Endothelial cell of umbilical vein (primary cell): ENCODE measurements around the gene NLGN2. TPM values are rescaled to one million over a fixed set of nuclear protein-coding genes. Genes with fewer than 3 reads are reported as not detected.

Experiments used
- BruUV-seq: library from RNA; stranded (reverse); fragments of 400-500 nt; replicated peaks from 2 replicates; lab custom pipeline; 2021; lab: Mats Ljungman, UMichigan
- CTCF ChIA-PET: fragments of 300-600, 350-600 bp; sonication (Branson Sonifier 250); formaldehyde crosslinking; loops from one replicate; lab custom pipeline; 2021; ENCODE audit warnings: antibody characterized with exemption, inconsistent platforms; lab: Charles Lee
- POLR2A ChIA-PET: fragments of 300-600, 350-600 bp; sonication (Branson Sonifier 250); formaldehyde crosslinking; loops from one replicate; lab custom pipeline; 2021; ENCODE audit warnings: antibody characterized with exemption, inconsistent platforms; lab: Charles Lee
- DNase-seq: peaks from one replicate; pipeline ENCODE4 v3.0.0-alpha.2; 2011; ENCODE audit warnings: low read depth, low spot score
- FAIRE-seq: peaks from 2 replicates; lab custom pipeline; 2011; peaks lifted over from hg19 to GRCh38; lab: Jason Lieb, UNC
- H2AFZ ChIP-seq: 2 replicates; pipeline ENCODE4 v1.6.0; 2012; ENCODE audit warnings: low read depth, low read length, control low read depth, inconsistent platforms
- H3K27ac ChIP-seq: 2 replicates; pipeline ENCODE4 v1.5.1; 2011; ENCODE audit warnings: low read depth, mild to moderate bottlenecking, control low read depth, low read length, moderate library complexity; ENCODE audit not compliant: insufficient read depth
- H3K27me3 ChIP-seq, 2 experiments: 2 replicates each; pipeline versions ENCODE4 v1.6.0 to v1.6.1; 2011; ENCODE audit warnings: low read length in 2 of 2, mixed read lengths in 1 of 2; ENCODE audit not compliant: control insufficient read depth in 2 of 2, insufficient read depth in 2 of 2
- H3K36me3 ChIP-seq, 2 experiments: 2 replicates in 1 of 2; 3 replicates in 1 of 2; pipeline ENCODE4 v1.5.1; 2011; ENCODE audit warnings: low read length in 2 of 2, mild to moderate bottlenecking in 1 of 2, moderate library complexity in 1 of 2; ENCODE audit not compliant: control insufficient read depth in 2 of 2, insufficient read depth in 2 of 2; ENCODE audit errors: extremely low read depth in 1 of 2
- H3K4me1 ChIP-seq: 3 replicates; pipeline ENCODE4 v1.5.1; 2011; ENCODE audit warnings: mild to moderate bottlenecking, low read length; ENCODE audit not compliant: control insufficient read depth, insufficient read depth; ENCODE audit errors: extremely low read depth
- H3K4me2 ChIP-seq: 2 replicates; pipeline ENCODE4 v1.6.1; 2011; ENCODE audit warnings: low read length, control low read depth, mixed read lengths; ENCODE audit not compliant: insufficient read depth
- H3K4me3 ChIP-seq, 3 experiments: fragments of 200-600 bp in 1 of 3; sonication (generic), shearing (Covaris generic) in 1 of 3; replicated peaks in 1 of 3; 2 replicates each; pipeline ENCODE4 v1.5.1; 2011 to 2016; ENCODE audit warnings: control low read depth in 3 of 3, low read length in 3 of 3, mild to moderate bottlenecking in 2 of 3, inconsistent platforms in 1 of 3, low read depth in 1 of 3, moderate library complexity in 1 of 3; ENCODE audit not compliant: insufficient read depth in 1 of 3
- H3K79me2 ChIP-seq: 2 replicates; pipeline ENCODE4 v1.6.0; 2012; ENCODE audit warnings: low read length, inconsistent platforms; ENCODE audit not compliant: control insufficient read depth, insufficient read depth
- H3K9ac ChIP-seq: replicated peaks from 2 replicates; pipeline ENCODE3; 2011; ENCODE audit warnings: low read length, control low read depth; ENCODE audit not compliant: insufficient read depth; ENCODE audit errors: extremely low read depth
- H3K9me1 ChIP-seq: replicated peaks from 3 replicates; pipeline ENCODE4 v1.6.0; 2011; ENCODE audit warnings: mild to moderate bottlenecking, low read length; ENCODE audit not compliant: control insufficient read depth, insufficient read depth; ENCODE audit errors: extremely low read depth
- H3K9me3 ChIP-seq: replicated peaks from 2 replicates; pipeline ENCODE4 v1.5.1; 2012; ENCODE audit warnings: low read length, inconsistent platforms; ENCODE audit not compliant: control insufficient read depth, insufficient read depth
- H4K20me1 ChIP-seq: replicated peaks from 2 replicates; pipeline ENCODE3; 2011; ENCODE audit warnings: mild to moderate bottlenecking, low read length; ENCODE audit not compliant: control insufficient read depth, insufficient read depth; ENCODE audit errors: extremely low read depth
- EZH2 ChIP-seq: IDR thresholded peaks from 2 replicates; pipeline ENCODE4 v1.6.1; 2012; ENCODE audit warnings: borderline replicate concordance, low read depth, mild to moderate bottlenecking, moderate library complexity, low read length, inconsistent platforms; ENCODE audit not compliant: severe bottlenecking
- FOS ChIP-seq: IDR thresholded peaks from 2 replicates; pipeline ENCODE4 v1.6.1; 2011; ENCODE audit warnings: mild to moderate bottlenecking, low read length, moderate library complexity, borderline replicate concordance; ENCODE audit not compliant: insufficient read depth
- GATA2 ChIP-seq: IDR thresholded peaks from 2 replicates; pipeline ENCODE4 v1.7.0; 2011; ENCODE audit warnings: low read depth, mild to moderate bottlenecking, moderate library complexity, mixed read lengths, low read length; ENCODE audit not compliant: insufficient read length, insufficient read depth
- JUN ChIP-seq: IDR thresholded peaks from 2 replicates; pipeline ENCODE4 v1.6.1; 2011; ENCODE audit warnings: borderline replicate concordance, low read depth; ENCODE audit not compliant: insufficient read length, insufficient read depth
- MYC ChIP-seq: IDR thresholded peaks from one replicate; pipeline ENCODE4 v1.6.1; 2011; ENCODE audit warnings: mild to moderate bottlenecking, low read depth, low read length
- POLR2A ChIP-seq: IDR thresholded peaks from 2 replicates; pipeline ENCODE4 v1.6.1; 2012; ENCODE audit warnings: low read depth, mild to moderate bottlenecking, control low read depth, low read length
- POLR2AphosphoS5 ChIP-seq: IDR thresholded peaks from 2 replicates; pipeline ENCODE4 v1.6.1; 2012; ENCODE audit warnings: low read depth, mild to moderate bottlenecking, control low read depth, low read length, moderate library complexity; ENCODE audit not compliant: insufficient read depth
- dilution Hi-C: fragments of 300-500 bp; cut with MboI; formaldehyde crosslinking; loops from one replicate; pipeline ENCODE4 v1.15.0; 2019; ENCODE audit warnings: low sequenced_read_pairs; ENCODE audit not compliant: extremely low pct_ligation_motif_present
- intact Hi-C: fragments of 100-400 bp; cut with micrococcal nuclease; formaldehyde crosslinking; loops from one replicate; pipeline ENCODE4 v1.10.0; 2022
- polyA plus RNA-seq, 4 experiments: library from polyadenylated mRNA; depleted of rRNA in 3 of 4; stranded (reverse) in 3 of 4; unstranded in 1 of 4; fragments of >200 nt; gene quantifications; 2 replicates each; pipeline versions ENCODE4 v1.2.1 to v1.2.3, GENCODE V29; 2011 to 2012; ENCODE audit warnings: missing spikeins in 1 of 4
- total RNA-seq: library from RNA; stranded (reverse); gene quantifications from 2 replicates; pipeline ENCODE4 v1.2.3, GENCODE V29; 2021
- TF ChIP-seq, protein P1 (sequence below): IDR thresholded peaks from 2 replicates; pipeline ENCODE4 v1.6.1; 2011; ENCODE audit not compliant: insufficient read depth, insufficient read length
- TF ChIP-seq, protein P2 (sequence below), 2 donors: IDR thresholded peaks; 1 replicate in 1 of 2; 2 replicates in 1 of 2; pipeline ENCODE4 v1.5.1; 2011; ENCODE audit warnings: low read length in 2 of 2, mild to moderate bottlenecking in 2 of 2, moderate library complexity in 2 of 2, control low read depth in 1 of 2, inconsistent platforms in 1 of 2, low read depth in 1 of 2; ENCODE audit not compliant: insufficient read depth in 1 of 2; ENCODE audit errors: extremely low read depth in 1 of 2

NLGN2 gene
- total and polyA plus RNA-seq, 2 donors (not counting 3 experiments of a cell fraction or from before 2014, with no cell fraction given): 15.4 to 25.9 TPM

DNA sequence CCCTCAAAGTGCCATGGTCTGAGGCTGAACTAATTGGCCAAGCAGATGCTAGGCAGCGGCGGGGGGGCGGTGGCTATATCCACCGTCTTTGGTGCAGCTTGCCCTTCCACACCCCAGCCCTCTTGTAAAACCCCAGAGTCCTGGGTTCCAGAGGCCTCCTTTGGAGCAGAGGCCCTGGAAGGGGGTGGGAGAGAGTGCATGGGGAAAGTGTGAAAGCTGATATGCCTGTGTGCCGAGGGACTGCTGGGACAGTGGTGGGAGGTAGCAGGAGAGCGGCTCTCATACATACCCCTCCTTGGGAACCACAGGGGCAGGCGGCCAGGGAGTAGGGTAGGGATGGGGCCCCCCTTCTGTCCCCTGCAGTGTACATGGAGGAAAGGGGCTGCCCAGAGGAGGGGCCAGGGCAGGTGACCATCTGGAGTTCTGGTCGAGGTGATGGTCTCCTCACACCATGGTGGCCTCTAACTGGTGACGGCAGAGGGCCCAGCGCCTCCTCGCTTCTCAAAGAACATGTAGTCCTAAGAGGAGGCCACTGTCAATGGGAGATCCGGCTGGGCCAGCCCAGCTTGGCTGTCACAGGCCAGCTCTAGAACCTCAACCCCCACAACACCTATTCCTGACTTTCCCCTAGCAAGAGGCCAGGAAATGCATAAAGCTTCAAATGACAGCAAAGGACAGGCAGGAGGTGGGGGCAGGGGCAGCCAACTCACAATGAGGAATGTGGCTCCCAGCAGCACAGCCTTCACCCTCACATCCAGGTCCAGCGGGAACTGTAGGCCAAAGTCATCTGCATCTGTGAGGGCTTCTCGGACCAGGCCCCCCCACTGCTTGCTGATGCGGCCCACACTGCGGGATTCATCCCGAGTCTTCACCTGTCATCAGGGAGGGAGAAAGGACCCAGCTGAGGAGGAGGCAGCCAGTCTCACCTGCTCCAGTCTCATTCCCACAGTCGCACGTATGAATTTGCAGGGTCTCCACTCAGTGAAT lies 17.4 kb upstream of the NLGN2 start:
- ChIA-PET CTCF (no interaction called here), POLR2A (no interaction called here)
- FAIRE-seq: no peak
- BruUV-seq: TSS peak; percentile 46
- H3K4me1 ChIP-seq: peaks cover 16% of the 10 kb centered on the region
- no peak overlapping the region for H3K4me3 ChIP-seq
- no peak overlapping the region for H2AFZ ChIP-seq
- H3K9me1 ChIP-seq: no peaks in the 10 kb centered on the region
- no peak overlapping the region for H3K9ac ChIP-seq
- intact Hi-C loops (loop anchor here (5.0 kb wide), 1 partner anchor 33 kb away; the partner anchor contains the start of gene TMEM95), dilution Hi-C loops (no loop called here)
- H3K4me2 ChIP-seq: no peak overlapping the region
- no peaks in the 10 kb centered on the region for H3K79me2 ChIP-seq
- DNase-seq: no peak
- no peaks in the 10 kb centered on the region for H4K20me1 ChIP-seq
- no peaks in the 10 kb centered on the region for H3K9me3 ChIP-seq
- no peak overlapping the region for H3K27ac ChIP-seq
- no peak for TF ChIP-seq GATA2
- no peak for TF ChIP-seq FOS
- H3K36me3 ChIP-seq: peaks cover 0 to 21% of the 10 kb centered on the region in 2 experiments
- H3K27me3 ChIP-seq: no peaks in the 10 kb centered on the region

DNA sequence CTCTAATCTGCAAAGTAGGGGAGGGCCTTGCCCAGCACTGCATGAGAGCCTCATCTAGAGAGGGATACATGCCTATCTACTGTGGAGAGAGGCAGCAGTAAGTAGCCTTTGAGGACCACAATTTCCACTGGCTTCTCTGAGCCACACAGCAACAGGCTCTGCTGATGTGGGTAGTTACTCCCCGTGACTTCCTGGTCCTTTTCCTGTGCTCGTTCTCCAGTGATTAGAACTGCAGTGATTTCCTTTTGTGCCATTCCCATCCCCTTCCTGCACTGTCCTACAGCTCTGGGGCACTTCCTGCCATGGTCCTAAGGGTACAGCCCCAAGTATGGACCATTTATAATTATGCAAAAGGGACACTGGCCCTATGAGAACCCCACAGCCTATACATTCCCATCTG lies 16.3 kb upstream of the NLGN2 start:
- Histone ChIP-seq H3K27me3 (no peaks in the 10 kb centered on the region), H3K4me3 (no peak overlapping the region), H3K27ac (no peak overlapping the region), H3K36me3 (peaks cover 0 to 21% of the 10 kb centered on the region in 2 experiments), H3K4me1 (peaks cover 16% of the 10 kb centered on the region), H3K4me2 (no peak overlapping the region), H3K9me1 (no peaks in the 10 kb centered on the region), H3K9ac (no peak overlapping the region), H2AFZ (no peak overlapping the region), H3K79me2 (no peaks in the 10 kb centered on the region), H3K9me3 (no peaks in the 10 kb centered on the region), H4K20me1 (no peaks in the 10 kb centered on the region)
- intact Hi-C loops (loop anchor here (5.0 kb wide), 1 partner anchor 34 kb away; the partner anchor contains the start of gene TMEM95), dilution Hi-C loops (no loop called here)
- POLR2A ChIA-PET: no interaction called here
- BruUV-seq: no TSS peak
- no peak for TF ChIP-seq MYC
- TF ChIP-seq, protein P1, sequence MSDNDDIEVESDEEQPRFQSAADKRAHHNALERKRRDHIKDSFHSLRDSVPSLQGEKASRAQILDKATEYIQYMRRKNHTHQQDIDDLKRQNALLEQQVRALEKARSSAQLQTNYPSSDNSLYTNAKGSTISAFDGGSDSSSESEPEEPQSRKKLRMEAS: no peak
- TF ChIP-seq, protein P2, sequence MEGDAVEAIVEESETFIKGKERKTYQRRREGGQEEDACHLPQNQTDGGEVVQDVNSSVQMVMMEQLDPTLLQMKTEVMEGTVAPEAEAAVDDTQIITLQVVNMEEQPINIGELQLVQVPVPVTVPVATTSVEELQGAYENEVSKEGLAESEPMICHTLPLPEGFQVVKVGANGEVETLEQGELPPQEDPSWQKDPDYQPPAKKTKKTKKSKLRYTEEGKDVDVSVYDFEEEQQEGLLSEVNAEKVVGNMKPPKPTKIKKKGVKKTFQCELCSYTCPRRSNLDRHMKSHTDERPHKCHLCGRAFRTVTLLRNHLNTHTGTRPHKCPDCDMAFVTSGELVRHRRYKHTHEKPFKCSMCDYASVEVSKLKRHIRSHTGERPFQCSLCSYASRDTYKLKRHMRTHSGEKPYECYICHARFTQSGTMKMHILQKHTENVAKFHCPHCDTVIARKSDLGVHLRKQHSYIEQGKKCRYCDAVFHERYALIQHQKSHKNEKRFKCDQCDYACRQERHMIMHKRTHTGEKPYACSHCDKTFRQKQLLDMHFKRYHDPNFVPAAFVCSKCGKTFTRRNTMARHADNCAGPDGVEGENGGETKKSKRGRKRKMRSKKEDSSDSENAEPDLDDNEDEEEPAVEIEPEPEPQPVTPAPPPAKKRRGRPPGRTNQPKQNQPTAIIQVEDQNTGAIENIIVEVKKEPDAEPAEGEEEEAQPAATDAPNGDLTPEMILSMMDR (IDR thresholded peaks at IDR 0.05; ENCODE audit: extremely low read depth in 1 of 2, insufficient read depth in 1 of 2, low read depth in 1 of 2, low read length in 2 of 2): no peak
- TF ChIP-seq EZH2: no peak
- TF ChIP-seq FOS: no peak
- TF ChIP-seq JUN: no peak
- no peak for TF ChIP-seq POLR2A
- TF ChIP-seq GATA2: no peak
- no peak for TF ChIP-seq POLR2AphosphoS5
- FAIRE-seq: peak; percentile 86
- DNase-seq: no peak
- CTCF ChIA-PET: no interaction called here
